Measurements from ENCODE around the gene CENPF. TPM values are rescaled to one million over a fixed set of nuclear protein-coding genes. Genes with fewer than 3 reads are reported as not detected.

The CENPF gene
- total RNA-seq, 1 donor from 2014 or later = 62.1 TPM

DNA sequence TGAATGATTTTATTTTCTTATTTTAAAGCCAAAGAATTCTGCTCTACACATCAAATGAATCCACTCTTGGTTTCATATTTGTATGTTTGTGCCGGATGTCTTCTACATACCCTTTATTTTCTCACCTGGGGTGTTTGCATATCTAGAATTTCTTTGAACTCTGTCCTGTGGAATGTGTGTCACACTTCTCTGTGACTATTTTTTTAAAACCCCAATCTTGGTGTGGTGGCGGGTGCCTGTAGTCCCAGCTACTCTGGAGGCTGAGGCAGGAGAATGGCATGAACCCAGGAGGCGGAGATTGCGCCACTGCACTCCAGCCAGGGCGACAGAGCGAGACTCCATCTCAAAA is 35.4 kb downstream of the CENPF start:
- Mint-ChIP-seq H3K4me1 (ENCODE audit: low read depth) (no peaks in the 10 kb centered on the region), H3K4me3 (ENCODE audit: low read depth) (no peak overlapping the region), H3K27me3 (no peaks in the 10 kb centered on the region), H3K27ac (no peak overlapping the region), H3K9me3 (ENCODE audit: low read depth) (no peaks in the 10 kb centered on the region), H3K36me3 (ENCODE audit: insufficient read depth) (peaks cover 7% of the 10 kb centered on the region)
- TF ChIP-seq CTCF (IDR thresholded peaks at IDR 0.05; ENCODE audit: unreplicated experiment) = no peak
- no peak for DNase-seq (ENCODE audit: low spot score, unreplicated experiment)

DNA sequence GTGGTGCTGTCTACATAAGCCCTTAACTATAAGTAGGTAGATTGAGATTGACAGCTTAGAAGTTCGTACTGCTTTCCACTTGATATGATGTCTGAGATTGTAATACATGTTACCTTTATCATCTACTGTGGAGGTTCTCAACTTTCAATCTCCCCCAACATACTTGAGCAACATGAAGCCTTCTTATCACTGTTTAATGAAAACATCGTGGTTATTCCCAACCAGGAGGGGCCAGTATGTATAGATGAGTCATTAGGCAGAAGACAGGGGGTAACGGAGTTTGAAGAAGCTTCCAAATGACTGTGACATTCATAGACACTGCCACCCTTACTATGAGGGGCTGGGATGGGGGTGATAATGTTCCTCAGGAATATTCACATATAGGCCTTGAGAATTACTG is 36.0 kb downstream of the CENPF start:
- Mint-ChIP-seq H3K27me3 (no peaks in the 10 kb centered on the region), H3K36me3 (ENCODE audit: insufficient read depth) (peaks cover 7% of the 10 kb centered on the region), H3K4me1 (ENCODE audit: low read depth) (no peaks in the 10 kb centered on the region), H3K9me3 (ENCODE audit: low read depth) (no peaks in the 10 kb centered on the region), H3K4me3 (ENCODE audit: low read depth) (no peak overlapping the region), H3K27ac (no peak overlapping the region)
- TF ChIP-seq CTCF (IDR thresholded peaks at IDR 0.05; ENCODE audit: unreplicated experiment) = no peak
- DNase-seq (ENCODE audit: low spot score, unreplicated experiment) = no peak

- Mint-ChIP-seq H3K36me3 (ENCODE audit: insufficient read depth) (peaks cover 16% of the 10 kb centered on the region), H3K4me3 (ENCODE audit: low read depth) (no peak overlapping the region), H3K9me3 (ENCODE audit: low read depth) (no peaks in the 10 kb centered on the region), H3K4me1 (ENCODE audit: low read depth) (no peaks in the 10 kb centered on the region), H3K27ac (no peak overlapping the region), H3K27me3 (no peaks in the 10 kb centered on the region)
- no peak for TF ChIP-seq CTCF (IDR thresholded peaks at IDR 0.05; ENCODE audit: unreplicated experiment)
- DNase-seq (ENCODE audit: low spot score, unreplicated experiment) = no peak
Measured at GRCh38 chr1:214640431-214641213, 37.6 kb downstream of the CENPF start.

DNA sequence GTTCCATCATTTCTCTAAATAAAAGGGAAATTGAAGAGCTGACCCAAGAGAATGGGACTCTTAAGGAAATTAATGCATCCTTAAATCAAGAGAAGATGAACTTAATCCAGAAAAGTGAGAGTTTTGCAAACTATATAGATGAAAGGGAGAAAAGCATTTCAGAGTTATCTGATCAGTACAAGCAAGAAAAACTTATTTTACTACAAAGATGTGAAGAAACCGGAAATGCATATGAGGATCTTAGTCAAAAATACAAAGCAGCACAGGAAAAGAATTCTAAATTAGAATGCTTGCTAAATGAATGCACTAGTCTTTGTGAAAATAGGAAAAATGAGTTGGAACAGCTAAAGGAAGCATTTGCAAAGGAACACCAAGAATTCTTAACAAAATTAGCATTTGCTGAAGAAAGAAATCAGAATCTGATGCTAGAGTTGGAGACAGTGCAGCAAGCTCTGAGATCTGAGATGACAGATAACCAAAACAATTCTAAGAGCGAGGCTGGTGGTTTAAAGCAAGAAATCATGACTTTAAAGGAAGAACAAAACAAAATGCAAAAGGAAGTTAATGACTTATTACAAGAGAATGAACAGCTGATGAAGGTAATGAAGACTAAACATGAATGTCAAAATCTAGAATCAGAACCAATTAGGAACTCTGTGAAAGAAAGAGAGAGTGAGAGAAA is 38.4 kb downstream of the CENPF start:
- no peak for TF ChIP-seq CTCF (IDR thresholded peaks at IDR 0.05; ENCODE audit: unreplicated experiment)
- no peaks in the 10 kb centered on the region for H3K4me1 Mint-ChIP-seq (ENCODE audit: low read depth)
- peaks cover 22% of the 10 kb centered on the region for H3K36me3 Mint-ChIP-seq (ENCODE audit: insufficient read depth)
- no peaks in the 10 kb centered on the region for H3K27me3 Mint-ChIP-seq
- H3K27ac Mint-ChIP-seq = no peak overlapping the region
- no peak overlapping the region for H3K4me3 Mint-ChIP-seq (ENCODE audit: low read depth)
- no peak for DNase-seq (ENCODE audit: low spot score, unreplicated experiment)
- no peaks in the 10 kb centered on the region for H3K9me3 Mint-ChIP-seq (ENCODE audit: low read depth)

DNA sequence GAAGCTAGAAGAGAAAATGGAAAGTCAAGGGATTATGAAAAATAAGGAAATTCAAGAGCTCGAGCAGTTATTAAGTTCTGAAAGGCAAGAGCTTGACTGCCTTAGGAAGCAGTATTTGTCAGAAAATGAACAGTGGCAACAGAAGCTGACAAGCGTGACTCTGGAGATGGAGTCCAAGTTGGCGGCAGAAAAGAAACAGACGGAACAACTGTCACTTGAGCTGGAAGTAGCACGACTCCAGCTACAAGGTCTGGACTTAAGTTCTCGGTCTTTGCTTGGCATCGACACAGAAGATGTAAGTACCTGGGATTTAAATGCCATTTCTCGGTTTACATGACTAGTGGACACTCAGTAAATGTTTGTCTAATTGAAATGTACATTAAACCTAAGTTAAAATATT is 40.0 kb downstream of the CENPF start:
- no peak overlapping the region for H3K4me3 Mint-ChIP-seq (ENCODE audit: low read depth)
- DNase-seq (ENCODE audit: low spot score, unreplicated experiment) = no peak
- no peaks in the 10 kb centered on the region for H3K9me3 Mint-ChIP-seq (ENCODE audit: low read depth)
- H3K27ac Mint-ChIP-seq = no peak overlapping the region
- no peak for TF ChIP-seq CTCF (IDR thresholded peaks at IDR 0.05; ENCODE audit: unreplicated experiment)
- no peaks in the 10 kb centered on the region for H3K27me3 Mint-ChIP-seq
- no peaks in the 10 kb centered on the region for H3K4me1 Mint-ChIP-seq (ENCODE audit: low read depth)
- peaks cover 23% of the 10 kb centered on the region for H3K36me3 Mint-ChIP-seq (ENCODE audit: insufficient read depth)
